ENCODE results near the gene KIAA0825.

KIAA0825 gene

DNA sequence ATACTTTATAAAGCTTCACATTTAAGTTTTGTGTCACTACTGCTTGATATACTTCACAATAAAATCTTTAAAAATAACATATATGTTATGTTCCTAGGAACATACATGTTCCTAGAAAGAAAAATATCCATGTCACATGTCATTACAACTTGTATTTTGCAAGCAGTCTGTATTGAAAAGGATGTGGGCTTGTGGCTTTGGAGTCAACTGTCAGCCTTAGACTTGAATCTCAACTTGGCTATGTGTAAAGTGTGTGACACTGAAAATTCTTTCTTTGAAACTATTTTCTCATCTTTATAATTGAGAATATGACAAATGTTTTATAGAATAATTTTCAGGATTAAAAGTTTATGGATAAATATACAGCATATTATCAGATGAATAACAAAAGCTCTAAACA lies 273.1 kb downstream of the KIAA0825 start:
- H3K4me3 ChIP-seq (ENCODE audit: low read depth, low read length): no peak overlapping the region
- no peak for DNase-seq (ENCODE audit: low read depth)
- TF ChIP-seq, protein P1, sequence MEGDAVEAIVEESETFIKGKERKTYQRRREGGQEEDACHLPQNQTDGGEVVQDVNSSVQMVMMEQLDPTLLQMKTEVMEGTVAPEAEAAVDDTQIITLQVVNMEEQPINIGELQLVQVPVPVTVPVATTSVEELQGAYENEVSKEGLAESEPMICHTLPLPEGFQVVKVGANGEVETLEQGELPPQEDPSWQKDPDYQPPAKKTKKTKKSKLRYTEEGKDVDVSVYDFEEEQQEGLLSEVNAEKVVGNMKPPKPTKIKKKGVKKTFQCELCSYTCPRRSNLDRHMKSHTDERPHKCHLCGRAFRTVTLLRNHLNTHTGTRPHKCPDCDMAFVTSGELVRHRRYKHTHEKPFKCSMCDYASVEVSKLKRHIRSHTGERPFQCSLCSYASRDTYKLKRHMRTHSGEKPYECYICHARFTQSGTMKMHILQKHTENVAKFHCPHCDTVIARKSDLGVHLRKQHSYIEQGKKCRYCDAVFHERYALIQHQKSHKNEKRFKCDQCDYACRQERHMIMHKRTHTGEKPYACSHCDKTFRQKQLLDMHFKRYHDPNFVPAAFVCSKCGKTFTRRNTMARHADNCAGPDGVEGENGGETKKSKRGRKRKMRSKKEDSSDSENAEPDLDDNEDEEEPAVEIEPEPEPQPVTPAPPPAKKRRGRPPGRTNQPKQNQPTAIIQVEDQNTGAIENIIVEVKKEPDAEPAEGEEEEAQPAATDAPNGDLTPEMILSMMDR (IDR thresholded peaks at IDR 0.05; ENCODE audit: insufficient read depth, low read depth, low read length, missing control alignments): no peak

DNA sequence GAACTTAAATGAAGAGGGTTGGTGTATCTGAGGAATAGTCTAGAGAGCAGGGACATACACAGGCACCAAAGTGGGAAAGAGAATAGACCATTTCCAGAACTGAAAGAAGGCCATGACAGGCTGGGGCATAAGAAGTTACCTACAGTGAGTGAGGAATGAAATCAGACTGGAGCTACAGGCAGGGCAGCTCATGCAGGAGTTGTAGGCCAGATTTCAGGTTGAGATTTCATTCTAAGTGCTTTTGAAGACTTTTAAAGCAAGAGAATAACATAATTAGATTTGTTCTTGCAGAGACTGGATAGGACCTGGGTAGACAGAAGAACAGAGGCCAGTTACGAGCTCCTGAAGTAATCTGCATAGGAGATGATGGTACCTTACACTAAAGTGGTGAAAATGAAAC lies 280.8 kb downstream of the KIAA0825 start:
- no peak overlapping the region for H3K4me3 ChIP-seq (ENCODE audit: low read depth, low read length)
- DNase-seq (ENCODE audit: low read depth): no peak
- TF ChIP-seq, protein P1 (IDR thresholded peaks at IDR 0.05; ENCODE audit: insufficient read depth, low read depth, low read length, missing control alignments): no peak

DNA sequence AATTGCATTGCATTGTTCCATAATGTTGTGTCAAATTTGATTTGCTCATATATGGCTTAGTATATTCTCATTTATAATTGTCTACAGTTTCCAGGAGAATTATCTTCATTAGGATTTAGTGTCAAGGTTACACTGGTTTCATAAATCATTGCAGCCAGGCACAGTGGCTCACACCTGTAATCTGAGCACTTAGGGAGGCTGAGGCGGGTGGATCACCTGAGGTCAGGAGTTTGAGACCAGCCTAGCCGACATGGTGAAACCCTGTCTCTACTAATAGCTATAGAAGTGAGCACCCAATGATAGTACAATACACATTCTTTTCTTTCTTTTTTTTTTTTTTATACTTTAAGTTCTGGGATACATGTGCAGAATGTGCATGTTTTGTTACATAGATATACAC lies 282.5 kb downstream of the KIAA0825 start:
- TF ChIP-seq, protein P1 (IDR thresholded peaks at IDR 0.05; ENCODE audit: insufficient read depth, low read depth, low read length, missing control alignments): no peak

DNA sequence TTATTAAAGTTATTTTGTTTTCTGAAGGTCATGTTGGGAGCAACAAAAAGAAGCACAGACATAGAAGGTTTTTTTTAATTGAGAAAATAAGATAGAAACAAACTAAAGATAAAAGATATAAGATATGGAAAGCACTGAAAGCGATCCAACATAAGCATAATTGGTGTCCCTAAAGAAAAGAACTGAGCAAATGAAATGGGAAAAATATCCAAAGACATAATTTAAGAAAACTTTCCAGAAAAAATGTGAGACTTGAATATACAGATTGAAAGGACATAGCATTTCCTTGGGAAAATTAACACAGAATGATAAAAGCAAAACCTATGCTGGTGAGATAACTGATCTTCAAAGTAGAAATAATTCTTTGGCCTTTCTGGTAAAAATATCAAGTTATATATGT lies 289.3 kb downstream of the KIAA0825 start:
- TF ChIP-seq, protein P1 (IDR thresholded peaks at IDR 0.05; ENCODE audit: insufficient read depth, low read depth, low read length, missing control alignments): no peak
- no peak overlapping the region for H3K4me3 ChIP-seq (ENCODE audit: low read depth, low read length)
- no peak for DNase-seq (ENCODE audit: low read depth)

More for the DNA sequence above, 282.5 kb downstream of the KIAA0825 start:
- DNase-seq (ENCODE audit: low read depth): no peak
- H3K4me3 ChIP-seq (ENCODE audit: low read depth, low read length): no peak overlapping the region

- DNase-seq (ENCODE audit: low read depth): no peak
- TF ChIP-seq, protein P1 (IDR thresholded peaks at IDR 0.05; ENCODE audit: insufficient read depth, low read depth, low read length, missing control alignments): no peak
- no peak overlapping the region for H3K4me3 ChIP-seq (ENCODE audit: low read depth, low read length)
Measured at GRCh38 chr5:94326586-94326985, 291.8 kb downstream of the KIAA0825 start.

DNA sequence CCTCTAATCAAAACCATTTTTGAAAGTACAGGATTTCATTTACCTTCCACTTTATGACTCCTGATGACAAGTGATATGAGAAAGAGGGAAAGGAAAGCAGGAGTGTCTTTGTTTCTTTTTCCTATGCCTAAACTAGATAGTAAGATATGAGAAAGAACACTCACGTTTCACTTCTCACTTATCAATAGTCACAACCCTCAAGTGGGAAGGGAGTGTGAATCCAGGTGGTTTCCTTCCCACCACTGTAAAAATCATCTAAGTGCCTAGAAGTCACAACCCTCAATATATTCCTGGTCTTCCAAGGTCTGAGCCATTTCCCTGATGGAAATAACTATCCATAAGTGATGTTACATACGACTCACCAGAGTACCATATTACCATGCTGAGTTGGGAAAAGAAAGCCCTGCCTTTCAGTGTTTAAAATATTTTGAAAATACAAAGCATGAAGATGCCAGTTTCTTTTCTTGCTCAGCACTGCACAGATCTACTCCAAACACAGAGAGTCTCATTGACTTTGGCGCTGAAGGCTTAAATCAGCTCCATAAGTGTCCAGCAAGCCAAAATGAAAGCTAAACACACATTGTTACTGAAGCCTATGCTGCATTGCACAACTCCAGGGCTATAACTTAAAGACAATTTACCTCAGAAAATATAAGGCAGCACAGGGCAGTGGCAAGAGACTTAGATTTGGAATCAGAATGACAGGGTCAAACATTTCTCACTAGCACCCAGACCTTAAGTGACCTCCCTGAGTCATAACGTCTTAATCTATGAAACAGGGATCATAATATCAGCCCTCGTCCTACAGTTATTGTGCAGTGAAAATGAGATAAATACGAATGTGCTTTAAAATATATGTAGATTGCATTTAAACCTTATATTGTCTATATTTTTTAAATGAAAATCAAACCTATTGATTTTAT lies 301.2 kb downstream of the KIAA0825 start:
- H3K4me3 ChIP-seq (ENCODE audit: low read depth, low read length): no peak overlapping the region
- DNase-seq (ENCODE audit: low read depth): peak; percentile 2
- TF ChIP-seq, protein P1 (IDR thresholded peaks at IDR 0.05; ENCODE audit: insufficient read depth, low read depth, low read length, missing control alignments): no peak

All from GM12865 (cell line).